DMS153 treated with DMSO at 0.1 percent for 48 hours (cell line): ENCODE measurements around the gene BAG3.
"Not testable (repeated sequence)": the region's sequence is repeated elsewhere in the genome, so short reads cannot be mapped to it uniquely, and the experiment has no call there.

Source experiments
- DNase-seq: peaks from one replicate; lab custom pipeline; 2025; ENCODE audit not compliant: unreplicated experiment; lab: John Stamatoyannopoulos, UW

BAG3 gene

GRCh38 chr10:119640384-119640783 lies 10.8 kb upstream of the BAG3 start:
- DNase-seq, result no peak

DNA sequence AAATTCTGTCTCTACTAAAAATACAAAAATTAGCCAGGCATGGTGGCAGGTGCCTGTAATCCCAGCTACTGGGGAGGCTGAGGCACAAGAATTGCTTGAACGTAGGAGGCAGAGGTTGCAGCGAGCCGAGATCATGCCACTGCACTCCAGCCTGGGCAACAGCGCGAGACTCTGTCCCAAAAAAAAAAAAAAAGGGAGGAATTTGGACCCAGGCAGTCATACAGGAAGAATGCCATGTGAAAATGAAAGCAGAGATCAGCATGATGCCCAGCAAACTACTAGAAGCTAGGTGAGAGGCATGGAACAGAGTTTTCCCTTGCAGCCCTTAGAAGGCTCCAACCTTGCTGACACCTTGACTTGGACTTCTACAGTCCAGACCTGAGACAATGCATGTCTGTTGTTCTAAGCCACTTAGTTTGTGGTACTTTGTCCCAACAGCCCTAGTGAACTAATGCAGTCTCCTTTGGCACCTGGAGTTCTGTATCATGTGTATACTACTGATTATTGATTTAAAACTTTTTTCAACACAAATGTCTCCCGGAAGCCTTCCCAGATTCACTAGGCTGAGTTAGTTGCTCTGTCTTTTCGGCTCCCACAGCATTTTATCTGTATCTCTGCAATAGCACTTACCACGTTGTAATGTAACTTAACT lies 10.2 kb upstream of the BAG3 start:
- no peak for DNase-seq

DNA sequence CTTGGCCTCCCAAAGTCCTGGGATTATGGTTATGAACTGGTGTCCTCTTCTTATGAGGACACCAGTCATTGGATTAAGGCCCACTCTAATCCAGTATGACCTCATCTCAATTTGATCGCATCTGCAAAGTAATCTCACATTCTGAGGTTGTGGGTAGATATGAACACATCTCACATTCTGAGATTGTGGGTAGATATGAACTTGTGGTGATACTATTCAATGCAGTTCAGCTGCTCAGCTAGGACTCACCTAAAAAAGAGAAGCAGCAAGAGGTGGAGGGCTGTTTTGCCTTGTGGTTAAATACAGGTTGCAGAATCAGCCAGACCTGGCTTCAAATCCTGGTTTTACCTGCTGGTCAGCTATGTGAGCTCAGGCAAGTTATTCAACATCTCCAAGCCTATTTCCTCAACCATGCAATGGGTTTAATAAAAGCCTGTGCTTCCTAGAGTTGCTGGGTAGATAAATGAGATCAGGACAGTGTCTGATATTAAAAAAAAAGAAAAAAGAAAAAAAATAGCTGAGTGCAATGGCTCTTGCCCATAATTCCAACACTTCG lies 8.5 kb upstream of the BAG3 start:
- no peak for DNase-seq

DNA sequence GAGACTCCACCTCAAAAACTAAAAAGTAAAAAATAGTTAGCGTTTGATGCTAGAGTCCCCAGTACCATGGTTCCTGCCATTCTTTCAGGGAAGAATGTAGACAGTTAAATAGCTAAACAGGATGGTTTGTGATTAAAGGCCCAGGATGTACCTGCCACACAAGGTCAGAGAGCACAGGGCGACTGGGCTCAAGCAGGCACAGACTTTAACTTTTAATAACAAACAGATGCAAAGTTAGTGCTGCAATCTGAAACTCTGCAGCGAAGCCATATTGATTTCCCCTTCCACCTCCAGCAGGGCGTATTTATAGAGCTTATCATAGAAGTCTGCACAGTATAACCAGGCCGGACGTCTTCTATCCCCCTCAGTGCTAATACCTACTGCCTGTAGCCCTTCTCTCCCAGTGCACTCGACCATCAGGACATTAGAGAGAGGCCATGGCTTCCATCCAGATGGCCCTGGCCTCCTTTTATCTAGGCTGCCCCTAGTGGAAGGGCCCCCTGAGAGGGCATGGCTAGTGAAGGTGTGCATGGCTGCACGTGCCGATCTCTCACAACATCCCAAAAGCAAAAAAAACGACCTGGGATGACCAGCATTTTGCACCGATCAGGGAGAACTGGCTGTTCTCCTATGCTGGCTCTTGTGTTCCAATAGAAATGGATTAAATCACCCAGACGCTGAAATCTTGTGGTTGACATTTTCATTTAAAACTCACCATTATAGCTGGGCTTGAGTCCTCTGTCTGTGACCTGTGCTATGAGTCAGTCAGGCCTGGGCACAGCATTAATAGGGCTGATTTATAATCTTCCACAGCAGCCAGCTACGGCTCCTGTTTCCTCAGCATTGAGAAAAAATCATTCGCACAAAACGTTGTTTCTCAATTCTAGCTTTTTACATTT lies 7.6 kb upstream of the BAG3 start:
- no peak for DNase-seq

GRCh38 chr10:119644205-119644814 lies 6.9 kb upstream of the BAG3 start:
- DNase-seq, result no peak

DNA sequence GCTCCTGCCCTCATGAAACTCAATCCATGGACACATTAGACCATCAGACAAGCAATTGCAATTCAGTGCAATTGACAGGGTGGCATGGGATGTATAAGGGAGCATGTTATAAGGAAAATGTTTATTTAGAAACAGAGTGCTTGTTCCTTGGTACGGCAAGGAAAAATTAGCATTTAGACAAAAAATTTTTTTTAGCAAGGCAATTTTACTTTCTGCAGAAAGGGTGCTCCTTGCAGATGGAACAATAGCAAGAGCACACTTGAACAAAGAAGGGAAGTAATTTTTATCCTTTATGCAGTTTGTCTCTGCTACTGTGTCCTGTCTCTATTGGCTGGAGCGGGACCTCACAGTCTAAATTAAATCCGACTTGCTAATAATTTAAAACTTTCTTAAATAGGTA lies 6.2 kb upstream of the BAG3 start:
- no peak for DNase-seq

DNA sequence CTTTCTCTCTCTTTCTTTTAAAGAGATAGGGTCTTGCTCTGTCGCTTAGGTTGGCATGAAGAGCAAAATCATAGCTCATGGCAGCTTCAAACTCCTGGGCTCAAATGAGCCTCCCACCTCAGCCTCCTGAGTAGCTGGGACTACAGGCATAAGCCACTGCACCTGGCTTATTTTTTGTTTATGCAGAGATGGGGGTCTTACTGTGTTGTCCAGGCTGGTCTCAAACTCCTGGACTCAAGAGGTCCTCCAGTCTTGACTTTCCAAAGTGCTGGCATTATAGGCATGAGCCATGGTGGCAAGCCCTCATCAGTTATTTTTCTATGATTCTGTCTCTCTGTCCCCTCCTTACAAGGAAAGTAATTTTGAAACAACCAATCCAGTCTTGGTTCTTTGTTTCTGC lies 1.1 kb upstream of the BAG3 start:
- no peak for DNase-seq

- DNase-seq, result no peak
Observed at GRCh38 chr10:119651514-119652360, 557 bp downstream of the BAG3 start.

DNA sequence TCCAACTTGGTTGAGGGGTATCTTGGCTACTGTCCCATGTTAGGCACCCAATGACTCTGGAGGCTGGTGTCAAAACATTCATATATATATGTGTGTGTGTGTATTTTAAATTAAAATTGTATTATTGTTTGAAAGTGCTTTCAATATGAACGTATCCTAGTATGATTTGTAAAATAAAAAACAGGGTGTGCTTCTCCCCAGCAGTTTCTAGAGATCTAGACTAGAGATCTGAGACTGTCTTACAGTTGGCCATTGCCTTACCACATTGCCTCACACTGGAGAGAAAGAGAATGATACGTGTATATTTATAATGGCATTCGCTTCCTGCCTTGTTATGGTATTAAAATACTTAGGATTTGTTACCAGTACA lies 1.2 kb downstream of the BAG3 start:
- peak; percentile 43 for DNase-seq

DNA sequence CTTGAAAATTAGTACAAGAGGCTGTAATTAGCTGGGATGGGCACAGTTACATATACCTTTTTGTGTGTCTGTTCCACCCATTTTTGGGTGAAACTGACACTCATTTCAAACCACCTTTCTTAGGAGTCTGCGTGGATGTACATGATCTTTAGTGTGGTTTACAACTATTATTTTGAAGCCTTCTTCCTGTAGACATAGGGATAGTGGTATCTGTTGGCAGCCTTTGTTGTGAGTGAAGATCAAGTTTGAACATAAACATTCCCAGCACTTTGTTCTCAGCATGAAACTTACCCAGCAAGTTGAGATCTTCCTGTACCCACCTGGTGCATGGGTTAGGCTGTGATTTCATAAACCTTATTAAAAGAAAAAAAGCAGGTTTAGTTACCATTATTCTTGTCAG lies 2.0 kb downstream of the BAG3 start:
- no peak for DNase-seq

DNA sequence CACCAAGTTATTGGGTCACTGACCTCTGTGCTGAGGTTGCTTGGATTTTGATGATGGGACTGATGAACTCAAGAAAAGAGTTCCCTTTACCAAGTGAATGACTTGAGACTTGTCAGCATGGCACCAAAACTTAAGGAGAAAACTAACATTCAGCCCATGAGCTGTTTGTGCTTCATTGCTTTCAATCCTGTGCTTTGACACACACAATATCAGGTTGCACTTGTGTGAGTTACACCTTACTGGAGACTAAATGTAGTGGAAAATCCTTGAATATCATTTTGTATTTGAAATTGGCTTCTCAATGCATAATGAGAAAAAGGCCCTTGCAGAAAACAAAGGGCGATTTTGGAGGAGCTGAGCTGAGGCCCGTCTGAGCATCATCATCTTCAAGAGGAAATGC lies 2.7 kb downstream of the BAG3 start:
- no peak for DNase-seq

GRCh38 chr10:119654540-119654939 lies 3.4 kb downstream of the BAG3 start:
- DNase-seq, result peak; percentile 82

- peak; percentile 54 for DNase-seq
Observed at GRCh38 chr10:119655566-119656001, 4.4 kb downstream of the BAG3 start.

GRCh38 chr10:119656760-119657159 lies 5.6 kb downstream of the BAG3 start:
- DNase-seq, result no peak

DNA sequence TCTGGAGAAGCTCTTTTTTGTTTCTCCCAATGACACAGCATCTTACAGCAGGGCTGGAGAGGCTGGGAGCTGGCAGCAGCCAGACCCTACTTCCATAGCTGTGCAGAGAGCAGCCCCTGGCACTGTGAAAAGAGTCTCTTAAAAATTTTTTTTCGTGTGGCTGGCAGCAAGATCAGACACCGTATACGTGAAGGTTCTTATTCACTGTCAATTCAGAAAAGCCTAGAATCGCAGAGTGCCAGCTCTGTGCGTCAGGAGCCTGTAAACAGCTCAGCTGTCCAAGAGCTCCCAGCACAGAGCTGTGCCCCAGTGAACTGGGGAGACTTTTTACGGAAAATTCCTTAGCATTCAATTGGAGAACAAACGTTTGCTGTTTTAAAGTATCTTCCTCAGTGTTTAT lies 6.5 kb downstream of the BAG3 start:
- no peak for DNase-seq

DNA sequence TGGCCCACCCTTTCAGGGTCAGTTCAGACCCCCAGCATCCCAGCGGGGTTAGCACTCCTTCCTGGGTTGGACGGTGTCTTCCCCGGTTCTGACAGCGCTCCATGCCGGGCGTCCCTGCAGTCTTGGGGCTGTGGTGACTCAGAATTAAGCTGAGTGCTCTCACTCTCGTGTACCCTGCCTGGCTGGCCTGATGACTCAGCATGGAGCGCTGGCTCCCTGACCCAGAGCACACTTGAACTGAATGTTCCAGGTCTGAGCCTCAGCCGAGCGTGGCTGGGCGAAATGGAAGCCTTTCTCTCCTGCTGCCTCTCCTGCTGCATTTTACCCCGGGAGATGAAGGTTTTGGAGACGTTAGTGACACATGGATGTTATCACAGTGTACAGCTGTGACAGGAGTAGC lies 7.1 kb downstream of the BAG3 start:
- DNase-seq, result no peak

DNA sequence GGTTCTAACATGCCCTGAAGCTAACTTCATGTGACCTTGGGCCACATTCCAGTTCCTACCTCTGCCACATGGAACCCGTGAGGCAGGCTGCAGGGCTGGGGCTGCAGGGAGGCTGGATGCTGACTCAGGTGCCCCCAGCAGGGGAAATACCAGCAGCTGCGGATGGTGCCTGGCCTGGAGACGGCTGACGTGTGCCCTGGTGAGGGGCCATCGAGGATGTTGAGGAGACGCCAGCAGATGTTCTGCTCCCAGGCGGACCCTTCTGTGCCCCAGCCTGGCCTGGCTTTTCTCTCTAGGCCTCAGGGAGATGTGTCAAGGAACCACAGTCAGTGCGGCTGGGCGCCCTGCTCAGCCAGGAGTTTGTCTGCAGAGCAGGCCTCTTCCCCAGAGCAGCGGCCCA lies 8.8 kb downstream of the BAG3 start:
- DNase-seq, result no peak

DNA sequence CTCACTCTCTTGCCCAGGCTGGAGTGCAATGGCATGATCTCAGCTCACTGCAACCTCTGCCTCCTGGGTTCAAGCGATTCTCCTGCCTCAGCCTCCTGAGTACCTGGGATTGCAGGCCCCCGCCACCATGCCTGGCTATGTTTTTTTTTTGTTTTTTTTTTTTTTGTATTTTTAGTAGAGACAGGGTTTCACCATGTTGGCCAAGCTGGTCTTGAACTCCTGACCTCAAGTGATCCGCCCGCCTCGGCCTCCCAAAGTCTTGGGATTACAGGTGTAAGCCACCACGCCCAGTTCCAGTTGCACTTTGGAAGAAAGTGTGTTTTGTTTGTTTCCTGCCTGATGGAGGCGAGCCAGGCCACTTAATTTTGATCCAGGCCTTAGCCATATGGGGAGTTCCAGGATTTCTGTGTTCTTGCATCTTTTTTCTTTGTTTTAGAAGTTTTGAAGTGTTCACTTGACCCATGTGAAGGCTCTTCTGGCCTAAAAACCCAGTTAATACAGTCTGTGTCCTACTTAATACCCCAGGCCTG lies 11.0 kb downstream of the BAG3 start:
- DNase-seq, result not testable (repeated sequence)

GRCh38 chr10:119663866-119664698 lies 12.9 kb downstream of the BAG3 start:
- DNase-seq, result no peak
